ENCODE results near the gene SLC24A1.

DNA sequence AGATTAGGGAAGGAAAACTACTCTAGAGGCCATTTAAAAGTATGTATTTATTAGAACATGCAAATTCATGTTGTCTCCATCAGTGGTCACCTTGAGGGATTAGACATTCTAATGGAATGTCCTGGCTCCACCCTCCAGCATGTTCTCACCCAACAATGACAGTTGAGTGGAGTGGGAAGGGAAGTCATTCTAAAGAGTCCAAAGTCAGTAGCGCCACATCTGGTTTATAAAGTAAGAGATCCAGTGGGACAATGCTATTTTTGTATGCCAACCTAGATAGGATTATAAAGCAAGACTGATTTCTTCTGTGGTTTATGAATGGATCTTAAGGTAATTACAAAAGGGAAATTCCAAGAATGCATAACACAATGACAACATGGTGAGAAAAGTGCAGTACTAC, 33.3 kb downstream of the SLC24A1 start:
- TF ChIP-seq, protein P1, sequence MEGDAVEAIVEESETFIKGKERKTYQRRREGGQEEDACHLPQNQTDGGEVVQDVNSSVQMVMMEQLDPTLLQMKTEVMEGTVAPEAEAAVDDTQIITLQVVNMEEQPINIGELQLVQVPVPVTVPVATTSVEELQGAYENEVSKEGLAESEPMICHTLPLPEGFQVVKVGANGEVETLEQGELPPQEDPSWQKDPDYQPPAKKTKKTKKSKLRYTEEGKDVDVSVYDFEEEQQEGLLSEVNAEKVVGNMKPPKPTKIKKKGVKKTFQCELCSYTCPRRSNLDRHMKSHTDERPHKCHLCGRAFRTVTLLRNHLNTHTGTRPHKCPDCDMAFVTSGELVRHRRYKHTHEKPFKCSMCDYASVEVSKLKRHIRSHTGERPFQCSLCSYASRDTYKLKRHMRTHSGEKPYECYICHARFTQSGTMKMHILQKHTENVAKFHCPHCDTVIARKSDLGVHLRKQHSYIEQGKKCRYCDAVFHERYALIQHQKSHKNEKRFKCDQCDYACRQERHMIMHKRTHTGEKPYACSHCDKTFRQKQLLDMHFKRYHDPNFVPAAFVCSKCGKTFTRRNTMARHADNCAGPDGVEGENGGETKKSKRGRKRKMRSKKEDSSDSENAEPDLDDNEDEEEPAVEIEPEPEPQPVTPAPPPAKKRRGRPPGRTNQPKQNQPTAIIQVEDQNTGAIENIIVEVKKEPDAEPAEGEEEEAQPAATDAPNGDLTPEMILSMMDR (conservative IDR thresholded peaks at IDR 0.05; ENCODE audit: low read length), result no peak
- no peak for TF ChIP-seq EZH2phosphoT487 (IDR thresholded peaks at IDR 0.05; ENCODE audit: borderline replicate concordance, low read depth, low read length)
